SK-N-MC (cell line): ENCODE measurements around the gene NEK6.

Experiments
- EZH2 ChIP-seq: fragments of 200-600 bp; sonication (generic); IDR thresholded peaks from one replicate; pipeline ENCODE4 v1.6.1; 2017; ENCODE audit warnings: antibody characterized with exemption
- POLR2AphosphoS5 ChIP-seq: IDR thresholded peaks from 2 replicates; pipeline ENCODE4 v1.6.1; 2012; ENCODE audit warnings: mild to moderate bottlenecking, low read depth, low read length, borderline replicate concordance

- no peak for TF ChIP-seq POLR2AphosphoS5
- no peak for TF ChIP-seq EZH2
These were observed 115.6 kb downstream of the NEK6 start for GRCh38 chr9:124373386-124373785.
